ENCODE measurements around the gene NUDT12.

The NUDT12 gene

GRCh38 chr5:103562453-103563157 lies at the start of gene NUDT12:
TSS of gene NUDT12 (minus strand) at chr5:103562789. CDS start at chr5:103560248, 2,541 bp downstream.
- no peak for TF ChIP-seq CTCF (IDR thresholded peaks at IDR 0.05)

- no peak for TF ChIP-seq CTCF (IDR thresholded peaks at IDR 0.05)
These were observed 44.8 kb upstream of the NUDT12 start for GRCh38 chr5:103607346-103607745.

- no peak for TF ChIP-seq CTCF (IDR thresholded peaks at IDR 0.05)
These were observed 42.7 kb upstream of the NUDT12 start for GRCh38 chr5:103605277-103605676.

- no peak for TF ChIP-seq CTCF (IDR thresholded peaks at IDR 0.05)
These were observed 39.8 kb upstream of the NUDT12 start for GRCh38 chr5:103602438-103602837.

GRCh38 chr5:103601314-103601713 lies 38.7 kb upstream of the NUDT12 start:
- no peak for TF ChIP-seq CTCF (IDR thresholded peaks at IDR 0.05)

- no peak for TF ChIP-seq CTCF (IDR thresholded peaks at IDR 0.05)
These were observed 37.5 kb upstream of the NUDT12 start for GRCh38 chr5:103600086-103600485.

GRCh38 chr5:103598997-103599566 lies 36.5 kb upstream of the NUDT12 start:
- TF ChIP-seq CTCF (IDR thresholded peaks at IDR 0.05), result no peak
